K562 (cell line): ENCODE data around the gene JUNB. TPM values are rescaled to one million over a fixed set of nuclear protein-coding genes. Genes with fewer than 3 reads are reported as not detected.

Experiments
- ADNP ChIP-seq: fragments of 200-800 bp; sonication (Bioruptor generic); IDR thresholded peaks from 2 replicates; pipeline ENCODE4 v1.6.1; 2016; ENCODE audit warnings: missing genetic modification characterization, missing compliant biosample characterization
- CBX3 ChIP-seq, 2 experiments: IDR thresholded peaks; 1 replicate in 1 of 2; 2 replicates in 1 of 2; pipeline ENCODE4 v1.6.1; 2012; ENCODE audit warnings: inconsistent platforms in 2 of 2, low read length in 2 of 2, borderline replicate concordance in 1 of 2, control low read depth in 1 of 2
- FOXP1 ChIP-seq: sonication (generic); formaldehyde crosslinking; IDR thresholded peaks from 2 replicates; pipeline ENCODE4 v1.8.0; 2022; ENCODE audit warnings: mild to moderate bottlenecking, missing genetic modification reagents
- HNRNPL ChIP-seq: fragments of 200-400 bp; formaldehyde crosslinking; IDR thresholded peaks from 2 replicates; pipeline ENCODE4 v1.6.1; 2017; ENCODE audit warnings: low read depth, mild to moderate bottlenecking, low read length
- MBD2 ChIP-seq: sonication (generic); IDR thresholded peaks from 2 replicates; pipeline ENCODE4 v1.6.1; 2016; ENCODE audit warnings: low read depth, borderline replicate concordance
- NFE2 ChIP-seq: IDR thresholded peaks from 2 replicates; pipeline ENCODE4 v1.6.1; 2014; ENCODE audit warnings: antibody characterized with exemption, low read depth
- PHF20 ChIP-seq: fragments of 450-650 bp; IDR thresholded peaks from 2 replicates; pipeline ENCODE4 v1.6.1; 2018; ENCODE audit not compliant: partially characterized antibody
- PTTG1 ChIP-seq: fragments of 450-650 bp; IDR thresholded peaks from 2 replicates; pipeline ENCODE4 v1.6.1; 2016; ENCODE audit warnings: low read depth, mild to moderate bottlenecking, missing genetic modification characterization, missing compliant biosample characterization
- RBM17 ChIP-seq: fragments of 200-400 bp; formaldehyde crosslinking; IDR thresholded peaks from 2 replicates; pipeline ENCODE4 v1.6.1; 2017; ENCODE audit warnings: low read depth, mild to moderate bottlenecking, low read length, borderline replicate concordance
- RBM25 ChIP-seq: fragments of 200-400 bp; formaldehyde crosslinking; IDR thresholded peaks from 2 replicates; pipeline ENCODE4 v1.6.1; 2018; ENCODE audit warnings: low read length, low read depth, moderate library complexity; ENCODE audit not compliant: severe bottlenecking
- RFX5 ChIP-seq: IDR thresholded peaks from 2 replicates; pipeline ENCODE4 v1.6.1; 2011; ENCODE audit warnings: low read depth, mild to moderate bottlenecking, improper control_type of control experiment, low read length
- RUNX1 ChIP-seq: sonication (generic); IDR thresholded peaks from 2 replicates; pipeline ENCODE4 v1.6.1; 2016; ENCODE audit warnings: antibody characterized with exemption, low read depth
- SP2 ChIP-seq: IDR thresholded peaks from 2 replicates; pipeline ENCODE4 v1.6.1; 2011; ENCODE audit warnings: mild to moderate bottlenecking, low read depth, low read length, moderate library complexity; ENCODE audit not compliant: poor library complexity, severe bottlenecking; ENCODE audit errors: extremely low read depth
- TCF7L2 ChIP-seq: fragments of 150-350 bp; IDR thresholded peaks from 2 replicates; pipeline ENCODE4 v1.6.1; 2016; ENCODE audit warnings: low read depth, mild to moderate bottlenecking, low read length, moderate library complexity
- ZFX ChIP-seq: sonication (generic); formaldehyde crosslinking; IDR thresholded peaks from 2 replicates; pipeline ENCODE4 v1.8.0; 2022; ENCODE audit warnings: mild to moderate bottlenecking, missing genetic modification reagents, moderate library complexity
- ZNF184 ChIP-seq: sonication (generic); formaldehyde crosslinking; IDR thresholded peaks from 2 replicates; pipeline ENCODE4 v1.5.0; 2020; ENCODE audit warnings: missing genetic modification reagents
- polyA plus RNA-seq, 8 experiments: library from polyadenylated mRNA; depleted of rRNA in 4 of 8; stranded (reverse) in 5 of 8; unstranded in 3 of 8; fragments of >200 nt; fragmentation: Nextera tagmentation in 2 of 8; fragmentation: Illumina TruSeq in 1 of 8; extraction: Ambion mirVana in 2 of 8; extraction: Trizol in 1 of 8; gene quantifications; 2 replicates each; pipeline versions ENCODE4 v1.2.1 to v1.2.3, GENCODE V29; 2011 to 2014; ENCODE audit warnings: inconsistent platforms in 1 of 8, missing spikeins in 1 of 8
- total RNA-seq, 7 experiments: library from RNA; depleted of rRNA in 6 of 7; stranded (reverse); fragments of >200 nt in 6 of 7; fragmentation: Illumina TruSeq in 2 of 7; extraction: Trizol in 2 of 7; gene quantifications; 2 replicates each; pipeline versions ENCODE4 v1.2.1 to v1.2.3, GENCODE V29; 2011 to 2021; ENCODE audit warnings: low replicate concordance in 1 of 7
- TF ChIP-seq, protein P1 (sequence below): fragments of 450-650 bp; formaldehyde crosslinking; conservative IDR thresholded peaks from 2 replicates; pipeline ENCODE4 v1.4.0; 2022; ENCODE audit warnings: mild to moderate bottlenecking, missing genetic modification characterization
- TF ChIP-seq, protein P2 (sequence below), 2 experiments: fragments of 450-650 bp; conservative IDR thresholded peaks; 2 replicates each; pipeline ENCODE4 v1.6.1; 2017; ENCODE audit warnings: mild to moderate bottlenecking in 2 of 2, moderate library complexity in 2 of 2
- TF ChIP-seq, protein P3 (sequence below): fragments of 200-800 bp; sonication (Bioruptor generic); IDR thresholded peaks from 2 replicates; pipeline ENCODE4 v1.6.1; 2016; ENCODE audit warnings: missing genetic modification characterization, missing compliant biosample characterization

JUNB gene
- total and polyA plus RNA-seq, 9 of the 15 experiments (the other 6 are each of a cell fraction or from before 2014, with no cell fraction given) = 0.23 to 88.1 (median 13.1) TPM

DNA sequence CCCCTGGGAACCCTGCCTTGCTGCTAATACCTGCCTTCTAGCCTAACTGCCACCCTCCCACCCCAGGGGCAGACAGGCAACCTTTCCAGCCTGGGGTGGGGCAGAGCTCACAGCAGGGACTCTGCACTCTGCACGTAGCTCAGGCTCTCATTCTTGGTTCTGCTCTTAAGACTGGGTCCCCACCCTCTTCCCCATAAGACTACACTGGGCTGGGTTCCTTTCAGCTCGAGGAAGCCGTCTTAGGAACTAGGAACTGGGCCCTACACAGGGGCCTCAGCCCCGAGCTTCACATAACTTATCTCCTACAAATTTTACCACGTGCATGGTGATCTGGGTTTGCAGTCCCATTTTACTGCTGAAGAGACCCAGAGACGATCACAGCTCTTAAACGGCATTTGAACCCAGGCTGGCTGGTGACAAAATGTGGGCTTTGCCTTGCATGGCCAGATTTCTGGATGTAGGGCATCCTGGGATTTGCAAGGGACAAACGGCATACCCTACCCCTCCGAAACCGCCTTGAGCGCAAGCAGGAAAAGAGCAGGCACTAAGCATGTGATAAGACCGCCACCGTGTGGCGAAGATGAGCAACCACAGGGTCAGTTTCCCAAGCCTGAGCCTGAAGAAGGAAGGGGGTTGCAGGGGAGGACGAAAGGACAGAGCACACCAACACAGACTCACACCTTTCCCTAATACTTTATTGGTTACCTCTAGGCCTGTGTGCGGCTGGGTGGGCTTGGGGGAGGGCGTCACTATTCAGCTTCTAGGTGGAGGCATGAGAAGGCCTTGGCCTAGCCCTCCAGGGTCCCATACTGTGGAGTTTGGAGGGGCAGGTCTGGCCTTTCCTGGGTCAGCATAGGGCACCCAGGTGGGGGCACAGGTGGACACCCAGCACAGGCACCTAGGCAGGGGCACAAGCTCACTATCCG is 5.1 kb downstream of the JUNB start (continued):
- TF ChIP-seq ADNP (tag) (no peak), PTTG1 (no peak), FOXP1 (0 out of 2 replicates have a peak, but pooled peaks have one; percentile 83), NFE2 (no peak), PHF20 (no peak), MBD2 (0 out of 2 replicates have a peak, but pooled peaks have one; percentile 11), CBX3 (IDR thresholded peaks at IDR 0.05; ENCODE audit: borderline replicate concordance in 1 of 2, low read length in 2 of 2) (peak in 1 of 2 experiments; percentile 51; a peak in 1 of 3 replicates), RFX5 (no peak), ZFX (CRISPR knock-in tag) (peak; percentile 43; the same call in 1 of the 2 replicates), ZNF184 (CRISPR knock-in tag) (no peak), TCF7L2 (0 out of 2 replicates have a peak, but pooled peaks have one; percentile 18), HNRNPL (no peak), SP2 (no peak), RBM17 (no peak), RUNX1 (peak; percentile 46; the same call in 1 of the 2 replicates), RBM25 (no peak)
- TF ChIP-seq, protein P1, sequence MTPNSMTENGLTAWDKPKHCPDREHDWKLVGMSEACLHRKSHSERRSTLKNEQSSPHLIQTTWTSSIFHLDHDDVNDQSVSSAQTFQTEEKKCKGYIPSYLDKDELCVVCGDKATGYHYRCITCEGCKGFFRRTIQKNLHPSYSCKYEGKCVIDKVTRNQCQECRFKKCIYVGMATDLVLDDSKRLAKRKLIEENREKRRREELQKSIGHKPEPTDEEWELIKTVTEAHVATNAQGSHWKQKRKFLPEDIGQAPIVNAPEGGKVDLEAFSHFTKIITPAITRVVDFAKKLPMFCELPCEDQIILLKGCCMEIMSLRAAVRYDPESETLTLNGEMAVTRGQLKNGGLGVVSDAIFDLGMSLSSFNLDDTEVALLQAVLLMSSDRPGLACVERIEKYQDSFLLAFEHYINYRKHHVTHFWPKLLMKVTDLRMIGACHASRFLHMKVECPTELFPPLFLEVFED (CRISPR knock-in tag) = 0 out of 2 replicates have a peak, but pooled peaks have one; percentile 43
- TF ChIP-seq, protein P2, sequence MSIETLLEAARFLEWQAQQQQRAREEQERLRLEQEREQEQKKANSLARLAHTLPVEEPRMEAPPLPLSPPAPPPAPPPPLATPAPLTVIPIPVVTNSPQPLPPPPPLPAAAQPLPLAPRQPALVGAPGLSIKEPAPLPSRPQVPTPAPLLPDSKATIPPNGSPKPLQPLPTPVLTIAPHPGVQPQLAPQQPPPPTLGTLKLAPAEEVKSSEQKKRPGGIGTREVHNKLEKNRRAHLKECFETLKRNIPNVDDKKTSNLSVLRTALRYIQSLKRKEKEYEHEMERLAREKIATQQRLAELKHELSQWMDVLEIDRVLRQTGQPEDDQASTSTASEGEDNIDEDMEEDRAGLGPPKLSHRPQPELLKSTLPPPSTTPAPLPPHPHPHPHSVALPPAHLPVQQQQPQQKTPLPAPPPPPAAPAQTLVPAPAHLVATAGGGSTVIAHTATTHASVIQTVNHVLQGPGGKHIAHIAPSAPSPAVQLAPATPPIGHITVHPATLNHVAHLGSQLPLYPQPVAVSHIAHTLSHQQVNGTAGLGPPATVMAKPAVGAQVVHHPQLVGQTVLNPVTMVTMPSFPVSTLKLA (conservative IDR thresholded peaks at IDR 0.05) = peak; percentile 85 to 90
- TF ChIP-seq, protein P3, sequence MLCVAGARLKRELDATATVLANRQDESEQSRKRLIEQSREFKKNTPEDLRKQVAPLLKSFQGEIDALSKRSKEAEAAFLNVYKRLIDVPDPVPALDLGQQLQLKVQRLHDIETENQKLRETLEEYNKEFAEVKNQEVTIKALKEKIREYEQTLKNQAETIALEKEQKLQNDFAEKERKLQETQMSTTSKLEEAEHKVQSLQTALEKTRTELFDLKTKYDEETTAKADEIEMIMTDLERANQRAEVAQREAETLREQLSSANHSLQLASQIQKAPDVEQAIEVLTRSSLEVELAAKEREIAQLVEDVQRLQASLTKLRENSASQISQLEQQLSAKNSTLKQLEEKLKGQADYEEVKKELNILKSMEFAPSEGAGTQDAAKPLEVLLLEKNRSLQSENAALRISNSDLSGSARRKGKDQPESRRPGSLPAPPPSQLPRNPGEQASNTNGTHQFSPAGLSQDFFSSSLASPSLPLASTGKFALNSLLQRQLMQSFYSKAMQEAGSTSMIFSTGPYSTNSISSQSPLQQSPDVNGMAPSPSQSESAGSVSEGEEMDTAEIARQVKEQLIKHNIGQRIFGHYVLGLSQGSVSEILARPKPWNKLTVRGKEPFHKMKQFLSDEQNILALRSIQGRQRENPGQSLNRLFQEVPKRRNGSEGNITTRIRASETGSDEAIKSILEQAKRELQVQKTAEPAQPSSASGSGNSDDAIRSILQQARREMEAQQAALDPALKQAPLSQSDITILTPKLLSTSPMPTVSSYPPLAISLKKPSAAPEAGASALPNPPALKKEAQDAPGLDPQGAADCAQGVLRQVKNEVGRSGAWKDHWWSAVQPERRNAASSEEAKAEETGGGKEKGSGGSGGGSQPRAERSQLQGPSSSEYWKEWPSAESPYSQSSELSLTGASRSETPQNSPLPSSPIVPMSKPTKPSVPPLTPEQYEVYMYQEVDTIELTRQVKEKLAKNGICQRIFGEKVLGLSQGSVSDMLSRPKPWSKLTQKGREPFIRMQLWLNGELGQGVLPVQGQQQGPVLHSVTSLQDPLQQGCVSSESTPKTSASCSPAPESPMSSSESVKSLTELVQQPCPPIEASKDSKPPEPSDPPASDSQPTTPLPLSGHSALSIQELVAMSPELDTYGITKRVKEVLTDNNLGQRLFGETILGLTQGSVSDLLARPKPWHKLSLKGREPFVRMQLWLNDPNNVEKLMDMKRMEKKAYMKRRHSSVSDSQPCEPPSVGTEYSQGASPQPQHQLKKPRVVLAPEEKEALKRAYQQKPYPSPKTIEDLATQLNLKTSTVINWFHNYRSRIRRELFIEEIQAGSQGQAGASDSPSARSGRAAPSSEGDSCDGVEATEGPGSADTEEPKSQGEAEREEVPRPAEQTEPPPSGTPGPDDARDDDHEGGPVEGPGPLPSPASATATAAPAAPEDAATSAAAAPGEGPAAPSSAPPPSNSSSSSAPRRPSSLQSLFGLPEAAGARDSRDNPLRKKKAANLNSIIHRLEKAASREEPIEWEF = no peak
